Stimulated activated naive CD8-positive, alpha-beta T cell treated with anti-CD3 and anti-CD28 coated beads, Interleukin-15, Interleukin-2, amounts not matched to agents 100 U/mL and 50 U/mL, for 24 hours (primary cell): Measurements from ENCODE around the gene GRK5.
A peak's percentile ranks its signal among the peaks of the same experiment; 100 is the strongest.
"Not testable (repeated sequence)": the region's sequence is repeated elsewhere in the genome, so short reads cannot be mapped to it uniquely, and the experiment has no call there.

Experiments used
- ATAC-seq: fragments of 150-1000 bp; cut with Tn5 transposase; one replicate; pipeline ENCODE4 v1.10.0; 2021
- DNase-seq: peaks from one replicate; pipeline ENCODE4 v3.0.0; 2021

GRK5 gene

DNA sequence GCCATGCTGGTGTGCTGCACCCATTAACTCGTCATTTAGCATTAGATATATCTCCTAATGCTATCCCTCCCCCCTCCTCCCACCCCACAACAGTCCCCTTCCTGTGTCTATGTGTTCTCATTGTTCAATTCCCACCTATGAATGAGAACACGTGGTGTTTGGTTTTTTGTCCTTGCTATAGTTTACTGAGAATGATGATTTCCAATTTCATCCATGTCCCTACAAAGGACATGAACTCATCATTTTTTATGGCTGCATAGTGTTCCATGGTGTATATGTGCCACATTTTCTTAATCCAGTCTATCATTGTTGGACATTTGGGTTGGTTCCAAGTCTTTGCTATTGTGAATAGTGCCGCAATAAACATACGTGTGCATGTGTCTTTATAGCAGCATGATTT, 68.8 kb downstream of the GRK5 start:
- DNase-seq, ATAC-seq: not testable (repeated sequence)

DNA sequence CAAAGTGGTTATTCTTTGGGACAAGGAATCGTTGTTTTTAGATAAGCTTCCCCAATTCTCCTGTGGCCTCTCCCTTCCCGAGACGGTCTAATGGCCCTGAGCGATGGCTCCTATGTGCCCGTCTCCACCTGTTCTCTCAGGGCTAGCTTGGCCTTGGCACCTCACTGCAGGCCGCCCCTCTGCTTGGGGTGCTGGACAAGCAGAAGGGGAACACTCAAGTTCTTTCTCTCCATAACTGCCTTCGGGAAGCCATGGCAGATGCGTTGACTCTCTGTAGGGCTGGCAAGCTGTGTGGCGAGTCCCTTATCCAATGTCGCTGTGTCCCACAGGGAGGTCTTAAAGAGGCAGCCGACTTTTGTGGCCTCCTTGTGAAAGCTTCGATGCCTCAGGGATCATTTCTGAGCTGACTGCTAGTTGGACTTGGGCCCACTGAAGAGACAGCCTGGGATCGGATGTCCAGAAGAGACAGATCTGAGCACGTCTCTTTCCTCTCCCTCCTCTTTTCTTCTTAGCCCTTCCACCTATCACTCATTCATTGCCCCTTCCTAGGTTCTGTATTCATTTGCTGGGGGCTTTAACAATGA, 70.8 kb downstream of the GRK5 start:
- no peak for DNase-seq
- no peak for ATAC-seq

DNA sequence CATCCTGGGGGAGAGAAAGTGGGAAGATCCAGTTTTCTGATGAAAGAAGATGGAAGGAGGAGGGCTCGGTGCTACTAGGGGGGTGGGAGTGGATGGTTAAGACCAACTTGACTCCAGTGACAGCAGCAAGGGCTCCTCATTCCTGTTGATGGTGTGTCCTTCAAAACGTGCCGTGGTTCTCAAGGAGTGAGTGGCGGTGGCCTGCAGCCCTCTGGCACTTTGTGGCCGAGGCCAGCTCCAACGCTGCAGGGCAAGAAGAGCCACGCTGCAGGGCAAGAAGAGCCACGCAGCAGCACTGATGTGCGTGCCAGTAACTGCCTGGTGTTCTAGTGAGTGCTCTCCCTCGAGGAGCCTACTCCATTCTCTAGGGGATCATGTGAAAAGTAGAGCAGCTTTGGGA, 72.1 kb downstream of the GRK5 start:
- ATAC-seq = no peak
- DNase-seq = no peak

DNA sequence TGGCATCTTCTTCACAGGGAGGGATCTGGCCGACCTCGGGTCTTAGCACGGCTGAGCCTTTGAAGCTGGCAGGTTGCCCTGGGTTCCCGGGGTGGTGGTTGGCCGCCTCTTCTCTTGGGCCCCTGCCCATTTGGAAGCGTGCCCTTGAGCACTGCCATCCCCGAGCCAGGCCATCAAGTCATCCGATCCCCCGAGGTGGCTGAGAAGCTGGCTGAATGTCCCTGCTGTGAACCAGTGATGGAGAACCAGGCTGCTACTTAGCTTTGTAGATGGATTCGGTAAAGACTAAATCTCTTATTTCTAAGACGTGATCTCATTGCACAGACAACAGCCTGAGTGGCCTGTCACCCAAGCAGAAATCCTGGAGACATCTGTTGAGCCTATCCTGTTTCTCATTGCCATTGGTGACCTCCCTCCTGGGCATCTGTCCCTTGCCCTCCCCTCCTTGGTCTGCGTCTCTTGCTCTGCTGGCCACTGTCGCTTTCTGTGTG, 74.3 kb downstream of the GRK5 start:
- ATAC-seq (no peak), DNase-seq (no peak)

DNA sequence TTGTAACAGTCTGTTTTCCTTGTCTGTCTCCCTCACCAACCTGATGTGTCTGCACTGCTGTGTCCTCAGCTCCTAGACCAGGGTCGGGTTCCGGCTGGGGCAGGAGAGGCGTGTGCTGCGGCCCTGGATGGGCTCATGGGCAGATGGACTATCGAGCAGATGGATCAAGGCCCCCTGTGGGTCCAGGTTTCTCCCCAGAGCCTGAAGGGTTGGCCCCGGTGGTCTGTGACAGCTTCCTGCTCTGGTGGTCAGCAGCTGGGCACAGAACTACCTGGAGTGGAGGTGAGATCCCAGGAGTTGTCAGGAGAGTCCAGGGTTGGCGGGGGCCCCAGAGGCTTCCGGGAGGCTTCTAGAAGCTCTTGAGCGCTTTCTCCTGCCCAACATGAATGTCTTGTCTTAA, 75.1 kb downstream of the GRK5 start:
- ATAC-seq (no peak), DNase-seq (no peak)

DNA sequence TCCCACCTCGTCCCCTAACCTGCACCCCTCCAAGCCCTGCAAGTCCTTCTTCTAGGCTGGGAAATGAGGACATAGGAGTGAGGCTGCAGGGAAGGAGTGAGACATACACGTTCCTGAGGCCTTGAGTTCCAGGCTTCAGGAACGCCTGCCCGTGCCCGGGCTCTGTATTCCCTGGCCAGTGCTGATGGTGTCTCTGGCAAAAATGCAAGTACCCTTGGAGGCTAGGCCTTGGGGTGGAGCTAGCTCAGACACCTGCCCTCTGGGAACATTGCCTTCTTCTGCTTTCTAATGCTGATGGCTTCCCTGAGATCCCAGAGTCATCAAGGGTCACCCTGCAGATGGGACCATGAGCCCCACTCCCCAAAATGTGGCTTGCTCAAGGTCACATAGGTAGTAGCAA, 76.0 kb downstream of the GRK5 start:
- no peak for ATAC-seq

DNA sequence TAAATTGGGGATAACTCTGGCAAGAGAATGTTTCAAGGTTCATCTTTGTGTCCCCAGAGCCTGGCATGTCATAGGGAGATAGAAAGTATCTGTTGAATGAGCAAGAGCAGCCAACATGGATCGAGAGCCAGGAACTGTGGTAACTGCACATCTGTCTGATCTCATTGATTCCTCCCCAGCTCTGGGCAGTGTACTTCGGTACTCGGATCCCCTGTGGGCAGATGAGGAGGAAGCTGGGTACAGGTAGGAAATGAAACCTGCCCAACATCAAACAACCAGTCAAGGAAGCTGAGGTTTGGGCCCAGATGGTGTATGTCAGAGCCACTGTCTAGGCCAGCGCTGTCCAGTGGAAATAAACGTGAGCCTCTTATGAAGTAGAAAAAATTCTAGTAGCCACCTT, 76.4 kb downstream of the GRK5 start:
- ATAC-seq = peak; percentile 50

More for the DNA sequence above, 76.0 kb downstream of the GRK5 start:
- no peak for DNase-seq

DNA sequence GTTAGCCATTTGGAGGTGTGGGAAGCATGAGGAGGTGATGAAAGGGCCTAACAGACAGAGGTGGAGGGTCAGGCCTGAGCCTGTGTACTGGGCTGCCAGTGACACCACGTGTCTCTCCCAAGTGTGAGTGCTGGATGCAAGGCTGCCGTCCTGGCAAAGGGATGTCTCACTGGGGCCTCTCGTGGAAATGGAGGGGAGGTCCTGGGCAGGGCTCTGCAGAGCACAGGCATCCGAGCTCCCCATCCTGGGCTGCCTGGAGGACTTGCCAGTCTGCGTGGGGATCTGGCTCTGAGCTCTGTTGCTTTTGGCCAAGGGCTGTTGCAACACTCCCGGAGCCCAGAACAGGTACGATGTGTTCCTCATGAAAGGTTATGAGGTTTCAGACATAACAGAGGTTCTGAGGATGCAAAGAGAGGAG, 77.3 kb downstream of the GRK5 start:
- peak; percentile 6 for ATAC-seq
- DNase-seq = no peak

More for the DNA sequence above, 76.4 kb downstream of the GRK5 start:
- no peak for DNase-seq

DNA sequence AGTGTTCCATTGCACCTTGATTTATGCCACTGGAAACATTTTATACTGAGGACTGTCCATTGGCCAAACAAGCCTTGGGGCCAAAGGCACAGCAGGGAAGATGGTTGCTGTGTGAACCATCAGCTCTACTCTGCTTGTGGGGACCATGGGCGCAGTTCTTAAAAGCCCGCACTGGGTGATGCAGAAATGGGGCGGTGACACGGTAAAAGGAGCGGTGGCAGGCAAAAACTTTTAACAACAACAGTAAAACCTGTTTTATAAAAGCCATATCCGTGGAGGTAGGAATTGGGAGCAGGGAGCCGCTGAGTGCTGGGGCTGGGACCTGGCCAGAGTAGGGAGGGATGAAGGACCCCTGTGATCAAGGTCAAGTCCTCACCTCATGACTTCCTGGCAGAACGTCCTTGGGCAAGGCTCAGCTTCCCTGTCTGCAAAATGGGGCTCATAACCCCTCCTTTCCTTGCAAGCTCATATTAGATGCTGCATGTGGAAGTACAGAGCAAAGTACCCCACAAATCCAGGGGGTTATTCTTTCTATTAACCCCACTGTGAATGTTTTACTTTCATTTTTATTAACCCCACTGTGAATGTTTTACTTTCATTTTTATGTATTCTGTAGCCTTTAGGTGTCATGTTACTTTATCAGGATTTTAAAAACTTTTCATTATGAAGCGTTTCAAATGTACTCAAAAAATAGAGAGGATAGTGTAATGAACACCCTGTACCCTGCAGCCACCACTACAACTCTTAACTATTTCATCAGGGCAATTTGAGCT, 78.3 kb downstream of the GRK5 start:
- no peak for ATAC-seq
- DNase-seq = no peak

DNA sequence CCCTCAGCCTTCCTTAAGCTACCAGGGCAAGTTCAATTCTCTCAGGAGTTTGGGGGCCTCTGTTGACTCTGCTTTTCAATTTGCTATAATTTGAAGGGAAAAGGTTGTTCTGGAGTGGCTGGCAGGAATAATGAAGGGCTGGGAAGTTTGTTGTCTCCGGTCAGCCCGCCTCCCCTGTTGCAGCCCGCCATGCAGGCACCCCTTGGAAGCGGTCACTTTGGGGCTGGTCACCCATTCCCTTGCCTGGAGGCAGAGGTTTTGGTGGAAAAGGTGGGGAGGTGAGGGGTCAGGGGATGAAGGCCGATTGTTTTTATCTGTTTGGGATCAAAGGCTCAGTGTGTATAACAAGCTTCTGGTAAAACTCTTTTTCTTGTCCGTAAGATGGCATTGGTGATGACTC, 79.1 kb downstream of the GRK5 start:
- no peak for DNase-seq
- ATAC-seq = no peak

DNA sequence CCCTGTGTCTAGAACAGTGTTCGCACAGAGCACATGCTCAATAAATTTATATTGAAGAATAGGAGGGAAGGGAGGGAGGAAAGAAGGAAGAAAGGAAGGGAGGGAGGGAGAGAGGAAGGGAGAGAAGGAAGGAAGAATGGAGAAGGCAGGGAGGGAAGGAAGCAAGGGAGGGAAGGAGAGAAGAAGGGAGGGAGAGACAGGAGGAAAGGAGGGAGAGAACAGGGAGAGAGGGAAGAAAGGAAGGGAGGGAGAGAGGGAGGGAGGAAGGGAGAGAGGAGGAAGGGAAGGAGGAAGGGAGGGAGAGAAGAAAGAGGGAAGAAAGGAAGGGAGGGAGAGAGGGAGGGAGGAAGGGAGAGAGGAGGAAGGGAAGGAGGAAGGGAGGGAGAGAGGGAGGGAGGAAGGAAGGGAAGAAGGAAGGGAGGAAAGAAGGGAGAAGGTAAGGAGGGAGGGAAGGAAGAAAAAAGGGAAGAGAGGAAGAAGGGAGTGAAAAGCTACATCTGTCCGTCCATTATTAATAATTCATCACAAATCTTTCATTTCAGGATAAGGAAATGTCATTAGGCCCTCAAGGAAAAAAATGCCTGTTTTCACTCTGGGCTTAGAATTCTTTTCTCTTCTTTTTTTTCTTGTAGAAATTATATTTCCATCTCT, 79.7 kb downstream of the GRK5 start:
- DNase-seq (no peak), ATAC-seq (no peak)

DNA sequence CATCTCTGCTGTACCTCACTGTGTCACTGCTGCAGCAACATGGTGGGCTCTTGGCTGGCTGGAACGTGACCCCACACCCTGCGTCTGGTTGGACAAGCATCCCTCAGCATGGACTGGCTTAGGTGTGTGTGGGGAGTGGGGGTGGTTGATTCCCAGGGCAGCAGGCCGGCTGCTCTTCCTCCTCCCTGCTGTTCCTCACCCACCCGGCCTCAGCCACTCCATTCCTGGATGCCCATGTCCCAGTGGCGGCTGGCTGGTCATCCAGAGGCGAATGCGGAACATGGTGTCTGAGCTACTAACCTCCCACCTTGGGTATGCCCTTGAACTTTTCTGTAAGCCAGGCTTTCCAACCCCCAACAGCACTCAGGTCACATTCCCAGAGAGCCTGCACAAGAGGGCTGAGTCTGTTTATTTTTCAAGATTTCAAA, 81.2 kb downstream of the GRK5 start:
- ATAC-seq (no peak), DNase-seq (no peak)

DNA sequence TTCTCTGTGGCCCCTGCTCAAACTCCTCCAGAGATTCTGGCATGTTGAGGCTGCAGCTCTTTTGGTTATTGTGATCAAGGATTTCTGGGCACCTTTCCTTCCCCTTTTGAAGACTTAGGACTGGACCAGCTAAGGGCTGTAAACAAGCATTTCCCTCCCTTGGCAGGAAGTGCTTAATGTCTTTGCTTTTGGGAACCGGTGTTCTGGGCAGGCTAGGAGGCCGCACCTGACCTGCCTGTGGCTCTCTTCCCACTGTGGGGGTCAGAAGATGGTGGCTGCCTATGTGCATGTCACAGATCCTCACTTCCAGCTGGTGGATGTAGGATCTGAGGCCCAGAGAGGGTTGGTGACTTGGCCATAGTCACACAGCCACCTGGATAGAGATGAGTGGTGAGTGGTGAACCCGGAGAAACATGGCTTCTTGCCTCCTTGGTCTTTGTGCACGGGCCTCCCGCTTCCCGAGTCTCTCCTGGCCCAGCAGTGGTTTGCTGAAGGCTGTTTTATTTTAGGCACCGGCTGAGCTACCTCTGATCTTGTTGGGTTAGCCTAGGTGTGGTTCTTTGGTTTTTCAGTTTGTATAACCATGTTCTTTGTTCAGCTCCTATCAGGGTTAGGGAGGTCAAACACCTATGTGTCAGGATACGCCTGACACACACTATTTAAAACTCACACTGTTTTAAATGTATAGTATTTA, 82.0 kb downstream of the GRK5 start:
- no peak for ATAC-seq

DNA sequence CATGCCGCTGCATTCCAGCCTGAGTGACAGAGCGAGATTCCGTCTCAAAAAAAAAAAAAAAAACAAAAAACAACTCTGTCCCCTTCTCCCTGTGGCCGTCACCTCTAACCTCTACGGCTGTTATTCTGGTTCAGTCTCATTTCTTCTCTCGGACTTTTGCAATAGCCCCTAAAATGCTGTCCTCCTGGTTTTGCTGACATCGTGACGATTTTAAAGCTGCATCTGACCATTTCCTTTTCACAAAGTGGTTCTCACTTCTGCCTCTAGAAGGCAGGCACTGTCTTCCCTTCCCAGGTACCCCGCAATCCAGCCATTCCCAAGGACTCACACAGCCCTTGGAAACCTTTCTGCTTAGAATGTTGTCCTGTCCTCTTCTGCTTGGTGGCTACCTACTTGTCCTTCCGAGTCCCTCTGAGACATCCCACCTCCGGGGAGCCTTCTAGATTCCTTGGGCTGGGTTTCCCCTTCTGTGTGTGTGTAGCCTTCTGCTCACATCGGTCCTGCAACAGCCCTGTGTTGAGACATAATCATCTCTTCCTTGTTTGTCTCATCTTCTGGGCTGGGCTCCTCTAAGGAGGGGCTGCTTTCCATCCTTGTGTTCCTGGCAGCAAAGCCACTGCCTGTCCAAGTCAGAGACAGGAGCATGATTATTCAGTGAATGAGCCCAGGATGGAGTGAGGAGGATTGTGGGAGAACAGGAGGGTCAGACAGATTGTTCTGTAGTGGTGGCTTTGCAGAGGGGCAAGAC, 83.1 kb downstream of the GRK5 start:
- DNase-seq (no peak), ATAC-seq (no peak)

More for the DNA sequence above, 82.0 kb downstream of the GRK5 start:
- DNase-seq = no peak

DNA sequence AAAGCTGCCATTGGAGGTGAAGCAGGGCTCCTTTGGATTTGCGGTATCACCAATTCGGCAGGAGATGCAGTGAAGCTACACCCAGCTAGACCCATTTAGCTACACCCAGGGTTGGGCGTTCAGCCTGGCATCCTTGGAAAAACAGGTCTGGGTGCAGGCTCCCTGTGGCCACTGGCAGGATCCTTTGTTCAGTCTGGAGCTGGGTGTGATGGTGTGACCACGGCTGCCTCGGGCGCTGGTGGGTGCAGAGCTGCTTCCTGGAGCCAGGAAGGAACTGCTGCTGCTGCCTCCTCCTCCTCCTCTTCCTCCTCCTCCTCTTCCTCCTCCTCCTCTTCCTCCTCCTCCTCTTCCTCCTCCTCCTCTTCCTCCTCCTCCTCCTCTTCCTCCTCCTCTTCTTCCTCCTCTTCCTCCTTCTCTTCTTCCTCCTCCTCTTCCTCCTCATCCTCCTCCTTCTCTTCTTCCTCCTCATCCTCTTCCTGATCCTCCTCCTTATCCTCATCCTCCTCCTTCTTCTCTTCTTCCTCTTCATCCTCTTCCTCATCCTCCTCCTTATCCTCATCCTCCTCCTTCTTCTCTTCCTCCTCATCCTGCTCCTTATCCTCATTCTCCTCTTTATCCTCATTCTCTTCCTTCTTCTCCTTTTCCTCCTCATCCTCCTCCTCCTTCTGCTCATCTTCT, 84.0 kb downstream of the GRK5 start:
- DNase-seq = no peak

DNA sequence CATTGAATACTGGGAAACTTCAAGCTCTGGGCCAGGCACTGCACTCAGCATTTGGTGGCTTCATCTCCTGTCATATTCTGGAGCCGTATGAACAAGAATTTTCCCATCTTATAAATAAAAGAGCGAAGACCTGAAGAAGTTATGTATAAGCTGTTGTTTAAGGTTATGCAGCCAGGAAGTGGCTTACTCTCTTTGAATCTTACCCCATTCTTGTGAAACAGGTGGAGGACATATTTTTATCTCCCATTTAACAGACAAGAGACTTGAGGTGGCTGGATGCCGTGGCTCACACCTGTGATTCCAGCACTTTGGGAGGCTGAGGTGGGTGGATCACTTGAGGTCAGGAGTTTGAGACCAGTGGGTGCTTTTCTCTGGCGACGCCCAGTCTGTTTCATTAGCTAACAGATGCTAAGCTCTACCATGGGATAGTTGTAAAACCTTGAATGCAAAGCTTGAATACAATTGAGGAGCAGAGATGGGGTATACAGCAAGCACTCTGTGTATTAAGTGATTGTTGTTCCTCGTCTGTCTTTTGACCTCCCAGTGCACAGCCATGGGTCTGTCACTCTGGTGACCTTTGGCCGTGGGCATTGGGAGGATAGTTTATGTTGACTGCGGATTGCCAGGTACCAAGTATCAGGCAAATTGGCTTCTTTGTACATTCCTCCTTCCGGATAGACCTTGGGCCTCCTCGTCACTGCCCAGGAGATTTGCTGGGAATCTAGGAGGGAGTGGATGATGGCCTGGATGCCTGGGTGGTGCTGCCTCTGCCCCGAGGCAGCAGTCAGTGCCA, 85.8 kb downstream of the GRK5 start:
- DNase-seq = no peak
- ATAC-seq = no peak

More for the DNA sequence above, 84.0 kb downstream of the GRK5 start:
- ATAC-seq = no peak

DNA sequence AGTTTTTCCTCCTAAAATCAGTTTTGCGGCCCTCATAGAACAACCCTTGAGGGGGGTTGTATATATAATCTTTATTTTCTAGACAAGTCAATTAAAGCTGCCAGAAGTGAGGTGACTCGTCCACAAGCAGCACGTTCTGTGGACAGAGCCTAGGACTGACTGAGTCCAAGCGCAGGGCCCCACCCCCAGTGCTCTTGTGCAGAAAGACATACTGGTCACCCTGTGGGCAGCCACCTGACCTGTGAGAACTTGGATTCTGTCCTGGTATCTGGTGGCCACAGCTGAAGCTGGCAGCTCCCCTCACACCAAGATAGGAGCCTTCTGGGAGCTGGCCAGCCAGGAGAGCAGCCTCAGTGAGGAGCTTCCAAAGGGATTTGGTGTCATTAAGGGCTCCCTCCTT, 89.3 kb downstream of the GRK5 start:
- DNase-seq (no peak), ATAC-seq (no peak)

DNA sequence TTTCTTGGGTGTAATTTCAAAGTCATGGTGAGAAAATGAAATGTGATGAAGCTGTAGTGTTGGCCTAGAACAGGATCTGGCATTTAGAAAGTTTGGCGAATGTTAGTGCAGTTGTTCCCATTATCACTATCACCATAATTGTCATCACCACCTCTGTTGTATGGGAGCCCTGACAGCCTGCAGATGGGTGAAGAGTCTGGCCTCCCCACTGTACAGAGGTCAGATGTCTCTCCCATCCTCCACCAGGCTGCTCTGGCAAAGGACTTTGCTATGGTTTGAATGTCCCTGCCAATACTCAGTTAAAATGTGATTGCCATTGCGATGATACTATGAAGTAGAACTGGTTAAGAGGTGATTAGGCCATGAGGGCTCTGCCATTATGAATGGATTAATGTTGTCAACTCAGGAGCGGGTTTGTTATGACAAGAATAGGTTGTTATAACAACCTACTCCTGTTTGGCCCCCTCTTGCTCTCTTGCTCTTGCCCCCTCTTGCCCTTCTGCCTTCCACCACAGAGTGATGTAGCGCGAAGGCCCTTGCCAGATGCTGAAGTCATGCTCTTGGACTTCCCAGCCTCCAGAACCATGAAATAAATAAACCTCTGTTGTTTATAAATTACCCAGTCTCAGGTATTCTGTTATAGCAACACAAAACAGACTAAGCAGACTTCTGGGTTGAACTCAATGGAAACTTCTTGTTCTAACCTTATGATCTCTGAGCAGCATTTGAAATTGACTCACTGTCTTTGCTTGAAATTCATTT, 90.0 kb downstream of the GRK5 start:
- DNase-seq (no peak), ATAC-seq (no peak)

DNA sequence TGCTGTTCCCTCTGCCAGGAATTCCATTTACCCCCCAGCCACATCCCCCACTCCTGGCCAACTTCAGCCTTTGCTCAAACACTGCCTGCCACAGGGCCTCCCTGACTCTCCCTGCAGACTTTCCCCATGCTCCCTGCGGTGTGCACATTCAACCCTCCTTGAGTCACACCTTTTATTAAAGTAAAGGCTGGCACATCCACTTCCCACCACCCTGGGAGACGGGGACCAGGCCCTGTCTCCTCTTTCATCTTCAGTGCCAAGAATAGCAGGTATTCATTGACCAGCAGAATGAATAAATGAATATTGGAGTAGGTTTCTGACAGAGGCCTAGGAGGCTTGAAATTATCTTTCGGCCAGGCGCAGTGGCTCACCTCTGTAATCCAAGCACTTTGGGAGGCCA, 91.4 kb downstream of the GRK5 start:
- no peak for DNase-seq
- no peak for ATAC-seq

DNA sequence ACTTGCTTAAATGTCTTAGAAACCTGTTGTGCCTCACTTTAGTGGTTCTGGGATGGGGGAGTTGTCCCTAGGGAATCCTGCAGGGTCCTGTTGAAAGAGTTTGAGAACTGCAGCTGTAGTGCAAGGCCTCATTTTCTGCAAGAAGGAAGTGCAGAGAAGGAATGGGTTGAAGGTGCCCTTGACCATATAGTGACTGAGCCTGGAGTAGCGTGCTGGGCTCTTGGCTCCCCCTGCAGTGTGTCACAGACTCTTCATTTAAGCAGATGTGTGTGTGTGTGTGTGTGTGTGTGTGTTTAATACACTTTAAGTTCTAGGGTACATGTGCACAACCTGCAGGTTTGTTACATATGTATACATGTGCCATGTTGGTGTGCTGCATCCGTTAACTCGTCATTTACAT, 92.2 kb downstream of the GRK5 start:
- DNase-seq (no peak), ATAC-seq (no peak)
